CD4-positive, alpha-beta T cell (primary cell): Measurements from ENCODE around the gene EYA2. TPM values are rescaled to one million over a fixed set of nuclear protein-coding genes. Genes with fewer than 3 reads are reported as not detected.

ENCODE experiments used
- ATAC-seq: fragments of 200-7000 bp; cut with Tn5 transposase; one replicate; pipeline ENCODE4 v1.10.0; 2022; ENCODE audit warnings: mild to moderate bottlenecking; ENCODE audit not compliant: poor library complexity
- CTCF ChIA-PET: fragments of 350-600 bp; sonication (Branson Sonifier 250); formaldehyde crosslinking; loops from one replicate; lab custom pipeline; 2021; ENCODE audit warnings: antibody characterized with exemption, inconsistent platforms; lab: Charles Lee
- POLR2A ChIA-PET: fragments of 350-600 bp; sonication (Branson Sonifier 250); formaldehyde crosslinking; loops from one replicate; lab custom pipeline; 2021; ENCODE audit warnings: antibody characterized with exemption, inconsistent platforms; lab: Charles Lee
- DNase-seq, 14 experiments: peaks; one replicate each; pipeline ENCODE4 v3.0.0-alpha.2; 2013 to 2020; ENCODE audit warnings: mixed read lengths in 2 of 14
- H3K27ac ChIP-seq, 2 donors: one replicate each; pipeline versions ENCODE4 v1.5.1 to v1.7.0; 2013; ENCODE audit warnings: low read length in 2 of 2, low read depth in 1 of 2, mild to moderate bottlenecking in 1 of 2
- H3K27me3 ChIP-seq, 2 experiments: 1 replicate in 1 of 2; 2 replicates in 1 of 2; pipeline versions ENCODE4 v1.6.1 to v1.7.0; 2013; ENCODE audit warnings: low read length in 2 of 2, control low read depth in 1 of 2, mild to moderate bottlenecking in 1 of 2, moderate library complexity in 1 of 2; ENCODE audit not compliant: insufficient read depth in 2 of 2, control insufficient read depth in 1 of 2
- H3K36me3 ChIP-seq: one replicate; pipeline ENCODE4 v1.6.1; 2013; ENCODE audit warnings: low read length, control low read depth; ENCODE audit not compliant: insufficient read depth
- H3K4me1 ChIP-seq: one replicate; pipeline ENCODE4 v1.6.1; 2013; ENCODE audit warnings: low read length, control low read depth; ENCODE audit not compliant: insufficient read depth
- H3K4me3 ChIP-seq: one replicate; pipeline ENCODE4 v1.5.1; 2013; ENCODE audit warnings: mild to moderate bottlenecking, low read length, moderate library complexity
- H3K9me3 ChIP-seq, 2 experiments: 1 replicate in 1 of 2; 2 replicates in 1 of 2; pipeline versions ENCODE4 v1.6.1 to v1.7.0; 2013; ENCODE audit warnings: low read length in 2 of 2, mild to moderate bottlenecking in 2 of 2, control low read depth in 1 of 2, moderate library complexity in 1 of 2; ENCODE audit not compliant: control insufficient read depth in 1 of 2, insufficient read depth in 1 of 2
- H3K27ac Mint-ChIP-seq: one replicate; pipeline ENCODE4 v1.8.0; 2020; ENCODE audit warnings: mixed read lengths
- H3K27me3 Mint-ChIP-seq: one replicate; pipeline ENCODE4 v1.8.0; 2021; ENCODE audit warnings: mixed read lengths
- H3K36me3 Mint-ChIP-seq: one replicate; pipeline ENCODE4 v1.8.0; 2021; ENCODE audit warnings: low read depth, mixed read lengths
- H3K4me1 Mint-ChIP-seq: one replicate; pipeline ENCODE4 v1.8.0; 2021; ENCODE audit warnings: low read depth, mixed read lengths
- H3K4me3 Mint-ChIP-seq: one replicate; pipeline ENCODE4 v1.8.0; 2020; ENCODE audit warnings: mild to moderate bottlenecking, mixed read lengths
- H3K9me3 Mint-ChIP-seq: one replicate; pipeline ENCODE4 v1.8.0; 2020; ENCODE audit warnings: mixed read lengths
- intact Hi-C, 2 experiments: fragments of 100-400 bp; cut with DNase I in 1 of 2; cut with micrococcal nuclease in 1 of 2; formaldehyde crosslinking; loops; one replicate each; pipeline versions ENCODE4 v1.15.1 to v1.9.0; 2023 to 2025; cut with DNase I, micrococcal nuclease
- total RNA-seq, 174 experiments: library from RNA in 2 of 174; stranded (reverse) in 2 of 174; gene quantifications; one replicate each; pipeline ENCODE4 v1.2.3 and lab custom pipeline; 2021 to 2026
- TF ChIP-seq, protein P1 (sequence below): fragments of 200-600 bp; IDR thresholded peaks from one replicate; pipeline ENCODE4 v1.8.0; 2022; ENCODE audit warnings: antibody characterized with exemption, mild to moderate bottlenecking

Gene EYA2
- total RNA-seq, 2 experiments from 2014 or later: not detected

DNA sequence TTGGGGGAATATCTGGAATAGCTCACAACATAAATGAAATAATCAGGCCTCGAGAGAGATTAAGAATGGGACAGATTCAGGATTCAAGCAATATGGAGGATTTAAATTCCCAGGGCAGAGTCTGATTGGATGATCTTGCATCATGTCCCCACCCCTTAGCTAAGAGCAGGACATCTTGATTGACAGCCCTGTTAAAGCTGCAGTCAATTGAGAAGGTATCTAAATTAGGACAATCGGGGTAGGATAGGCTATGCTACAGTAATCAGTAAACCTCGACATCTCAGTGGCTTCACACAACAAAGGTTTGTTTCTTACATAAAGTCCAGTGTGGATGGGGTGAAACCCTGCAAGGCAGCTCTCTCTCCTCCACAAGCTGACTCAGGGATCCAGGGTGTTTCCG is 109.5 kb downstream of the EYA2 start:
- Mint-ChIP-seq H3K27ac (no peak overlapping the region), H3K27me3 (peaks cover 29% of the 10 kb centered on the region), H3K4me1 (no peaks in the 10 kb centered on the region), H3K36me3 (no peaks in the 10 kb centered on the region), H3K4me3 (no peak overlapping the region), H3K9me3 (peaks cover 2% of the 10 kb centered on the region)
- TF ChIP-seq, protein P1, sequence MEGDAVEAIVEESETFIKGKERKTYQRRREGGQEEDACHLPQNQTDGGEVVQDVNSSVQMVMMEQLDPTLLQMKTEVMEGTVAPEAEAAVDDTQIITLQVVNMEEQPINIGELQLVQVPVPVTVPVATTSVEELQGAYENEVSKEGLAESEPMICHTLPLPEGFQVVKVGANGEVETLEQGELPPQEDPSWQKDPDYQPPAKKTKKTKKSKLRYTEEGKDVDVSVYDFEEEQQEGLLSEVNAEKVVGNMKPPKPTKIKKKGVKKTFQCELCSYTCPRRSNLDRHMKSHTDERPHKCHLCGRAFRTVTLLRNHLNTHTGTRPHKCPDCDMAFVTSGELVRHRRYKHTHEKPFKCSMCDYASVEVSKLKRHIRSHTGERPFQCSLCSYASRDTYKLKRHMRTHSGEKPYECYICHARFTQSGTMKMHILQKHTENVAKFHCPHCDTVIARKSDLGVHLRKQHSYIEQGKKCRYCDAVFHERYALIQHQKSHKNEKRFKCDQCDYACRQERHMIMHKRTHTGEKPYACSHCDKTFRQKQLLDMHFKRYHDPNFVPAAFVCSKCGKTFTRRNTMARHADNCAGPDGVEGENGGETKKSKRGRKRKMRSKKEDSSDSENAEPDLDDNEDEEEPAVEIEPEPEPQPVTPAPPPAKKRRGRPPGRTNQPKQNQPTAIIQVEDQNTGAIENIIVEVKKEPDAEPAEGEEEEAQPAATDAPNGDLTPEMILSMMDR: no peak
- Histone ChIP-seq H3K4me1 (no peaks in the 10 kb centered on the region), H3K27ac (no peak overlapping the region), H3K27me3 (peaks cover 0 to 5% of the 10 kb centered on the region in 2 experiments), H3K36me3 (no peaks in the 10 kb centered on the region), H3K4me3 (no peak overlapping the region), H3K9me3 (peaks cover 0 to 15% of the 10 kb centered on the region in 2 experiments)
- DNase-seq (no peak), ATAC-seq (no peak)
- intact Hi-C loops: no loop called here
- CTCF ChIA-PET: no interaction called here
- POLR2A ChIA-PET: no interaction called here

DNA sequence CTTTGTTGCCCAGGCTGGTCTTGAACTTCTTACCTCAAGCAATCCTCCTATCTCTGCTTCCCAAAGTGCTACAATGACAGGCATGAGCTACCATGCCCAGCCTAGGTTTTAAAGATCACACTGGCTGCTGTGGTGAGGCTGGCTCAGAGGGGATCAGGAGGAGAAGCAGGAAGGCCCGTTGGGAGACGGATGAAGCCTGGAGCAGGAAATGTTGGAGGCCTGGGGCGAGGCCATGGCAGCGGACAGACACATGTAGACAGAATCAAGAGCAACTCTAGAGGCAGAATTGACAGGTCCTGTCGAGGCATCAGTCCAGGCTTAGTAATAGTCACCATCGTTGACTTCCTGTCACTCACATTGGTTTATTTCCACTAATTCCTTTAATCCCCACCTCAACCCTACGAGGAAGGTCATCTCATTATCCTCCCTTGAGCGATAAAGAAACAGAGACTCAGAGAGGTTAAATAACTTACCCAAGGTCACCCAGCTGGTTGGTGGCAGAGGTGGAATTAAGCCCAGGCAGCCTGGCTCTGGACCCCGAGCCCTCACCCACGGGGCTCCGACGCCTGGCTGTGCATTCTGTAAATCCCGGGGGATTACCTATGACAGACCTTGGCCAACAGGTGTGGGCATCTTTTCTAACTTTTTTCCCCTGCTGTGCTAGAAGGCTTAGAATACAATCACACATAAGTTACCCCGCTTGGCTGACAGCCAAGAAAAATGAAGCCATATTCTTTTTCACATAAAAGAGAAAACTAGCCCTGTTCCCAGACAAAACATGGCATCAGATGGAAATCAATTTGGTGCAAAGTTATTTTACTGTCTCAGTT is 113.4 kb downstream of the EYA2 start:
- Histone ChIP-seq H3K27me3 (peaks cover 0 to 2% of the 10 kb centered on the region in 2 experiments), H3K9me3 (peaks cover 0 to 15% of the 10 kb centered on the region in 2 experiments), H3K4me1 (no peaks in the 10 kb centered on the region), H3K27ac (no peak overlapping the region), H3K36me3 (no peaks in the 10 kb centered on the region), H3K4me3 (no peak overlapping the region)
- POLR2A ChIA-PET: no interaction called here
- no peak for DNase-seq
- H3K27ac Mint-ChIP-seq: no peak overlapping the region
- intact Hi-C loops: no loop called here
- no peak for ATAC-seq
- CTCF ChIA-PET: no interaction called here
- no peaks in the 10 kb centered on the region for H3K4me1 Mint-ChIP-seq
- H3K9me3 Mint-ChIP-seq: peaks cover 2% of the 10 kb centered on the region
- no peaks in the 10 kb centered on the region for H3K36me3 Mint-ChIP-seq
- TF ChIP-seq, protein P1: no peak
- peaks cover 35% of the 10 kb centered on the region for H3K27me3 Mint-ChIP-seq
- H3K4me3 Mint-ChIP-seq: no peak overlapping the region

DNA sequence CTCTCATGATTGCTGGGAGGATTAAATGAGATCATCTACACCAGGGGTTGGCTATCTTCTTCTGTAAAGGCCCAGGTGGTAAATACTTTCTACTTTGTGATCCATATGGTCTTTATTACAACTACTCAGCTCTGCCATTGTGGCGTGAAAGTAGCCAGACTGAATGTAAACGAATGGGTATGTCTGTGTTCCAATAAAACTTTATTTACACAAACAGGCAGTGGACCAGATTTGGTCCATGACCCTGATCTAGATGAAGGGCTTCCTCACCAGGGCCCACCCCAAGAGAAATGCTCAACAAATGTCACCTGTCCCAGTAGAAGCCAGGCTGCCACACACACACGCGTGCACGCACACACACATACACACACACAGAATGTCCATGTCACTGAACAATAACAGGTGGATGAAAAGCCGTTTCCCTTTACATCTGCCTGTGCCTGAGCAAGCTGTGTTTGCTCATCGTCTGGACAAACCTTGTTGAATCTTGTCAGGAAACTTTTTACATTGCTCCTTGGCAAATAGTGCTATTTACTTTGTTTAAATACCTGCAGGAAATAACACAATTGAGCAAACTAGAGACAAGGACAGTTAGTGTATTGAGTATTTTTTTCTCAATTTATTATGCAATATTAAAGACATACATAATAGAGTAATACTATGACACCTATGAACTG is 114.3 kb downstream of the EYA2 start:
- ATAC-seq (no peak), DNase-seq (no peak)
- Histone ChIP-seq H3K27me3 (peaks cover 0 to 2% of the 10 kb centered on the region in 2 experiments), H3K4me1 (no peaks in the 10 kb centered on the region), H3K36me3 (no peaks in the 10 kb centered on the region), H3K27ac (no peak overlapping the region), H3K9me3 (peaks cover 0 to 15% of the 10 kb centered on the region in 2 experiments), H3K4me3 (no peak overlapping the region)
- intact Hi-C loops: no loop called here
- Mint-ChIP-seq H3K4me3 (no peak overlapping the region), H3K27me3 (peaks cover 33% of the 10 kb centered on the region), H3K36me3 (no peaks in the 10 kb centered on the region), H3K4me1 (no peaks in the 10 kb centered on the region), H3K9me3 (peaks cover 2% of the 10 kb centered on the region), H3K27ac (no peak overlapping the region)
- TF ChIP-seq, protein P1: no peak
- POLR2A ChIA-PET: no interaction called here
- CTCF ChIA-PET: no interaction called here
